Colonic mucosa (tissue), 4 donors: ENCODE results near the gene NOC2L. TPM values are rescaled to one million over a fixed set of nuclear protein-coding genes. Genes with fewer than 3 reads are reported as not detected.

Experiments
- DNase-seq: peaks from one replicate; pipeline ENCODE4 v3.0.0-alpha.2; 2020
- H3K27ac ChIP-seq: fragments of 200-600 bp; one replicate; pipeline ENCODE4 v1.8.0; 2021
- H3K27me3 ChIP-seq: fragments of 200-600 bp; one replicate; pipeline ENCODE4 v1.8.0; 2021
- H3K36me3 ChIP-seq: fragments of 200-600 bp; one replicate; pipeline ENCODE4 v1.8.0; 2021
- H3K4me1 ChIP-seq: fragments of 200-600 bp; one replicate; pipeline ENCODE4 v1.8.0; 2021; ENCODE audit warnings: mild to moderate bottlenecking
- H3K4me3 ChIP-seq: fragments of 200-600 bp; one replicate; pipeline ENCODE4 v1.8.0; 2021
- H3K9ac ChIP-seq, 2 donors: one replicate each; pipeline ENCODE4 v1.7.0; 2013; ENCODE audit warnings: control low read depth in 2 of 2, low read depth in 2 of 2, low read length in 2 of 2
- H3K9me3 ChIP-seq: fragments of 200-600 bp; one replicate; pipeline ENCODE4 v1.8.0; 2021
- CTCF ChIP-seq: fragments of 200-600 bp; IDR thresholded peaks from one replicate; pipeline ENCODE4 v1.8.0; 2022; ENCODE audit warnings: antibody characterized with exemption, mild to moderate bottlenecking
- intact Hi-C: fragments of 100-400 bp; cut with DNase I; formaldehyde crosslinking; loops from one replicate; pipeline ENCODE4 v1.14.1; 2022
- total RNA-seq, 2 donors: library from RNA; stranded (reverse); fragmentation: NEBNext Ultra II Directional in 1 of 2; extraction: Animal tissue kit (Norgen Biotek cat#: 25700) in 1 of 2; gene quantifications; one replicate each; pipeline ENCODE4 v1.2.1, GENCODE V29; 2021
- donor health status: healthy.
- donor health status: DM: no; HTN: no; CAD: no.
- donor health status: DM: no; HTN: no; CAD: no.

NOC2L gene
- total RNA-seq, 2 donors from 2014 or later: 46.9 to 127 TPM

DNA sequence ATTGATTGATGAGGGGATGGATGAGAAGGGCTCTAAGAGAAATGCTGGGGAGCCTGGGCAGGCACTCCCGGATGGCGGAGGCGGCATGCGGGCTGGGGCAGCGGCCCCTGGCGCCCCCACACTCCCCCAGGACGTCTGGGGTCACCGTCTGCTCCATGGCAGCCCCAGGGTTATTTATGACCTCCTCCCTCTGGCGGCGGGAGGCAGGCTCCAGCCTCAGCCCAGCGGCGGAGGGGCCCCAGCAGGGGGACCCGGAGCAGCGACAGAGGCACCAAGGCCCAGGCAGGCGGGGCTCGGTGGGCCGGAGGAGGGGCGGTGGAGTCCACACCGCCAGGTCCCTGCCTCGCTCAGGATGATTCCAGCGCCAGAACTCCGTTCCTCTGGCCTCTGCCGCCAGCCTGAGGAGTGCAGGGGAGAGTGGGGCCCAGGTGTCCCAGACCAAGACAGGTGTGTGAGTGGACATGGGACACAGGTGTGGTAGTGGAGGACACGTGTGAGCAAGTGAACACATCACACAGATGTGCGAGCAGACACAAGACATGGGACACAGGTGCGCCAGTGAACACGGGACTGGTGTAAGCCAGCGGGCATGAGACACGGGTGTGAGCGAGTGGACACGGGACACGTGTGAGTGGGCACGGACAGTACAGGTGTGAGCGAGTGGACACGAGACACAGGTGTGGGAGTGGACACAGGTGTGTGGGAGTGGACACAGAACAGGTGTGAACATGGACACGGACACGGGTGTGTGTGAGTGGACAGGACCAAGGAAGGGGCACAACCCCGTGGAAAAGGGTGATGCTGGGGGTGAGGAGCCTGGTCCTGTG lies 37.8 kb downstream of the NOC2L start:
- H3K27ac ChIP-seq: no peak overlapping the region
- peaks cover 84% of the 10 kb centered on the region for H3K27me3 ChIP-seq
- peaks cover 22% of the 10 kb centered on the region for H3K4me1 ChIP-seq
- no peak for TF ChIP-seq CTCF
- peak; percentile 69 for DNase-seq
- H3K36me3 ChIP-seq: no peaks in the 10 kb centered on the region
- H3K4me3 ChIP-seq: no peak overlapping the region
- no peak overlapping the region for H3K9ac ChIP-seq
- intact Hi-C loops: no loop called here
- H3K9me3 ChIP-seq: no peaks in the 10 kb centered on the region

DNA sequence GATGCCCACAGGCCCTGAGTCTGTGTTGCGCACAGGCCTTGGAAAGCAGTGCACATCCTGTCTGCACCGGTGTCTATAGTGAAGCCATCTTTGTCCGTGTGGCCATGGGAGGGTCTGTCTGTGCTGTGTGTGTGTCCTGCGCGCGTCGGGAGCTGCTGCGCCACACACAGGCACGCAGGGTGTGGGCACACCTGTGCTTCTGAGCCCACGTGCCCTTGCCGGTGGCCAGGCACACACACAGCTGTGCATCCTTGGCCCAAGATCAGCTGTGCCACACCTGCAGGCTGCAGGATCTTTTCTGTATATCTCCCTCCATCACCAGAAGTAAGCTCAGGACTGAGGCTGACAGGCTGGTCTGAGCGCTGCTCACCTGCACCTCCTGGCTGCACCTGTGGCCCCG lies 38.5 kb downstream of the NOC2L start:
- intact Hi-C loops: no loop called here
- TF ChIP-seq CTCF: no peak
- Histone ChIP-seq H3K27me3 (peaks cover 79% of the 10 kb centered on the region), H3K9me3 (no peaks in the 10 kb centered on the region), H3K27ac (no peak overlapping the region), H3K4me3 (no peak overlapping the region), H3K4me1 (peaks cover 22% of the 10 kb centered on the region), H3K9ac (no peak overlapping the region), H3K36me3 (no peaks in the 10 kb centered on the region)
- DNase-seq: no peak

DNA sequence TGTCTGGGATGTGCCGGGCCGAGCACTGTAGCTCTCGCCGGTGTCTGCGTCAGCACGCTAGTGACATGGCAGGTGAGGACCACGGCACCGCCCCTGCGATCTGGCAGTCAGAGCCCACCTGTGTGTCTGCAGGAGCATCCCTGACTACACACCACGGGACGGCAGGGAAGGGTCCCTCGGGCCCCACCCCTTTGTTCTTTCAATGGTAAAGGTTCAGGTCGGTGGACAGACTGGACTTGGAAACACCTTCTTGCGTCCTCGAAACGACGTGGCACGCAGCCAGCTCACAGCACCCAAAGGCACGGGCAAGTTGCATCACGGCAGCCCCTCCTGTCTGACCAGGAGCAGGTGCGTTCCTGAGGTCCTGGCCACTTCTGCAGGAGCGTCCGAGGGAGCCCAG lies 39.0 kb downstream of the NOC2L start:
- H3K27ac ChIP-seq: no peak overlapping the region

GRCh38 chr1:919271-919872 lies 39.7 kb downstream of the NOC2L start:
- no peaks in the 10 kb centered on the region for H3K36me3 ChIP-seq
- no peaks in the 10 kb centered on the region for H3K9me3 ChIP-seq
- intact Hi-C loops: no loop called here
- peaks cover 71% of the 10 kb centered on the region for H3K27me3 ChIP-seq
- H3K4me3 ChIP-seq: no peak overlapping the region
- no peak for TF ChIP-seq CTCF
- no peak overlapping the region for H3K27ac ChIP-seq
- peaks cover 17% of the 10 kb centered on the region for H3K4me1 ChIP-seq
- no peak overlapping the region for H3K9ac ChIP-seq
- DNase-seq: no peak

More for the DNA sequence above, 39.0 kb downstream of the NOC2L start:
- Histone ChIP-seq H3K9me3 (no peaks in the 10 kb centered on the region), H3K9ac (no peak overlapping the region), H3K4me1 (peaks cover 22% of the 10 kb centered on the region), H3K4me3 (no peak overlapping the region), H3K36me3 (no peaks in the 10 kb centered on the region), H3K27me3 (peaks cover 76% of the 10 kb centered on the region)
- intact Hi-C loops: no loop called here
- no peak for DNase-seq
- no peak for TF ChIP-seq CTCF

DNA sequence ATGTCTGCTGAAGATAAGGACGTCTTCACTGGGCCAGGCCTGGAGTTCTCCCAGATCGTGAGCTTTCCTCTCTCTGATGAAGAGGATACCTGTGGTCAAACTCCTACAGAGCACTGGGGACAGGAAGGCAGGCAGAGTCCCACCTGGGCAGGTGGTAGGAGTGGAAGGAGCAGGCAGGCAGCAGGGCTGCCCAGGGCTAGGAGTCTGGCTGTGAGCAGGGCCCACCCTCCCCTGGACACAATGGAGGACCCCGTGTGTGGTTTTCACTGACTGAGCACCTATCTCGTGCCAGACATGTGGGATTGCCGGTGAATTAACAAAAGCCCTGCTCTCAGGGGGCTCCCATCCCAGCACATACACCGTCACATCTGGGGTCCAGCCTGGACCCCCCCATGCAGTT lies 40.2 kb downstream of the NOC2L start:
- Histone ChIP-seq H3K27me3 (peaks cover 76% of the 10 kb centered on the region), H3K9me3 (no peaks in the 10 kb centered on the region), H3K4me3 (no peak overlapping the region), H3K9ac (no peak overlapping the region), H3K27ac (no peak overlapping the region), H3K4me1 (peaks cover 17% of the 10 kb centered on the region), H3K36me3 (no peaks in the 10 kb centered on the region)
- DNase-seq: no peak
- TF ChIP-seq CTCF: no peak
- intact Hi-C loops: no loop called here
